Astrocyte of the cerebellum (primary cell): ENCODE data around the gene BOD1.

Experiments used
- DNase-seq: peaks from one replicate; pipeline ENCODE4 v3.0.0-alpha.2; 2011; ENCODE audit warnings: low read depth
- H3K4me3 ChIP-seq: 2 replicates; pipeline ENCODE4 v1.5.1; 2011; ENCODE audit warnings: mild to moderate bottlenecking, low read depth, low read length, moderate library complexity
- in situ Hi-C: cut with HindIII; loops from 2 replicates; pipeline ENCODE4 v1.10.0; 2017; ENCODE audit warnings: low sequenced_read_pairs
- TF ChIP-seq, protein P1 (sequence below): IDR thresholded peaks from 2 replicates; pipeline ENCODE4 v1.5.1; 2012; ENCODE audit warnings: low read length, low read depth, moderate library complexity, mild to moderate bottlenecking; ENCODE audit errors: missing control alignments

The BOD1 gene

DNA sequence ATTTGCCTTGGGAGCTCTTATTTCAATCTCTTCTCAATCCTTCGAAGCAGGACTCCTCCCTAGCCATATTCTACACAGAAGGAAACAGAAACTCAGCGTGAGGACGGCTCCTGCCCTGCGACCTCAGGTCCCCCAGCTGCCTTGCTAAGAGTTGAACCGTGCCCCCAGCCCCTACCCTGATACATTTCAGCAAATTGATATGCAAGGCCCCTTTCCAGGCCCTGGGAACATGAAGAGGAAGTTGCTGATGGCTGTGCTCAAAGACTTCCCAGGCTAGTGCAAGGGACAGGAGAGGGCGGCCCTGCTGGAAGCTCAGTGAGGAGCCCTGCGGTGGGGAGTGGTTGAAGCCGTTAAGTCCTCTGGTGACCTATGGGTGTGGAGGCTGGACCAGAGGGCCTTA lies 41.5 kb downstream of the BOD1 start:
- no peak overlapping the region for H3K4me3 ChIP-seq
- TF ChIP-seq, protein P1, sequence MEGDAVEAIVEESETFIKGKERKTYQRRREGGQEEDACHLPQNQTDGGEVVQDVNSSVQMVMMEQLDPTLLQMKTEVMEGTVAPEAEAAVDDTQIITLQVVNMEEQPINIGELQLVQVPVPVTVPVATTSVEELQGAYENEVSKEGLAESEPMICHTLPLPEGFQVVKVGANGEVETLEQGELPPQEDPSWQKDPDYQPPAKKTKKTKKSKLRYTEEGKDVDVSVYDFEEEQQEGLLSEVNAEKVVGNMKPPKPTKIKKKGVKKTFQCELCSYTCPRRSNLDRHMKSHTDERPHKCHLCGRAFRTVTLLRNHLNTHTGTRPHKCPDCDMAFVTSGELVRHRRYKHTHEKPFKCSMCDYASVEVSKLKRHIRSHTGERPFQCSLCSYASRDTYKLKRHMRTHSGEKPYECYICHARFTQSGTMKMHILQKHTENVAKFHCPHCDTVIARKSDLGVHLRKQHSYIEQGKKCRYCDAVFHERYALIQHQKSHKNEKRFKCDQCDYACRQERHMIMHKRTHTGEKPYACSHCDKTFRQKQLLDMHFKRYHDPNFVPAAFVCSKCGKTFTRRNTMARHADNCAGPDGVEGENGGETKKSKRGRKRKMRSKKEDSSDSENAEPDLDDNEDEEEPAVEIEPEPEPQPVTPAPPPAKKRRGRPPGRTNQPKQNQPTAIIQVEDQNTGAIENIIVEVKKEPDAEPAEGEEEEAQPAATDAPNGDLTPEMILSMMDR: no peak
- in situ Hi-C loops: no loop called here
- no peak for DNase-seq

DNA sequence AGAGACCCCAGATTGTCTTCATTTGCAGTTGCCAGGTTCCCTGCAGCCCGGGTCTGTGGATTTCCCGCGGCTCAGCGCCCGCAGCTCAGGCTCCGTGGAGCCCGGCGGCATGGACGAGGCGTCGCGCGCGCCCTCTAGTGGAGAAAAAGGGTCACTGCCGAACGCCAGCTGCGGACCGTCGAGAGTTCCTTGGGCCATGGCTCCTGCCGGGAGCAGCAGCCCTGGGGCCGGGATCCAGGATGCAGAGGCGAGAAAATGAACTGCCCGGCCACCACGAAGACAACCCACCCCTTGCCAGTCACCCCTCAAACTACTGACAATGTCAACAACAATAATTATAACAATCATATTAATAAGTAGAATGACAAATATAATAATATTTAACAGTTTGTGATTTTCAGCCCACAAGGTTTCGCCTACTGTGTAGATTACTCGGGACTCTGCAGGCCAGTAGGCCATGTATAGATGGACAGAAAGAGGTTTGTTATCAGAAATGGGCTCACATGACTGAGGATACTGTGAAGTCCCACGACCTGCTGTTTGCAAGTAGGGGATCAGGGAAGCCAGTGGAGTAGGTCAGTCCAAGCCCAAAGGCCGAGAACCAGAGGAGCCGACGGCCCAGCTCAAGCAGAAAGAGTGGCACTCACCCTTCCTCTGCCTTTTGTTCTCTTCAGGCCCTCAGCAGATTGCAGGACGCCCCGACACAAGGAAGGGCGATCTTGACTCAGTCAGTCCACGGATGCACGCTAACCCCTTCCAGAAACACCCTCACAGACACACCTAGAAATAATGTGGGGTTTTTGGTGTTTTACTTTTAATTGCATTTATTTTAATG lies 43.1 kb downstream of the BOD1 start:
- TF ChIP-seq, protein P1: peak; percentile 94
- DNase-seq: peak; percentile 22
- in situ Hi-C loops: no loop called here
- no peak overlapping the region for H3K4me3 ChIP-seq

DNA sequence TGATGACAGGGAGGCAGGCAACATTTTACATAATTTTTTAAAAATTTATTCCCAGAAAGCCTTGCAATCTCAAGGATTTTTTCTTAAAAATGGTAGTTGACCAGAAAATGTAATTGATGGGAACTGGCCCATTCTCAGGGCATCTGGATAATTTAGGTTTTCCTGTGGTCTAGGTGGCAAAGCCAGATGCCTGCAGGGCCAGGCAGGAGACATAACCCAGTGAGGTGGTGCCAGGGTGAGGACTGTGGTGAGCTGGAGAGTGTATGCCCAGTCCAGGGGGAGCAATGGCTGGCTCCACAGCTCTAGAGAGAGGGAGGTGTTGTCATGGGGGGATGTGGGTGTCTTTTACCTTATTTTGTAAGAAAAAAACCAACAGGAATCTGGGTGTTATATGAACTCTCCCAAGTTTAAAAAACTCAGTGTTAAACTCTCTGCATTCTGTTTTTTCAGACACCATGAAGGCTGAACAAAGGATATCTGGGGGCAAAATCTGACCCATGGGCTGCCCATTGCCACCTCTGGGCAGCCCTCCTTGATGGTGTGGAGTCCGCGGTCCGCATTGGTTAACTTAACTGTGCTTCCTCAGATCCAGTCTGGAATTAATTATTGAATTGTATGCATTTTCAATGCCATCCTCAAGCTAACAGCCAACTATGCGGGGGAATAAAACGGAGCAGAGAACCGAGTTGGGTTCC lies 43.9 kb downstream of the BOD1 start:
- TF ChIP-seq, protein P1: no peak
- DNase-seq: no peak
- in situ Hi-C loops: no loop called here
- no peak overlapping the region for H3K4me3 ChIP-seq

DNA sequence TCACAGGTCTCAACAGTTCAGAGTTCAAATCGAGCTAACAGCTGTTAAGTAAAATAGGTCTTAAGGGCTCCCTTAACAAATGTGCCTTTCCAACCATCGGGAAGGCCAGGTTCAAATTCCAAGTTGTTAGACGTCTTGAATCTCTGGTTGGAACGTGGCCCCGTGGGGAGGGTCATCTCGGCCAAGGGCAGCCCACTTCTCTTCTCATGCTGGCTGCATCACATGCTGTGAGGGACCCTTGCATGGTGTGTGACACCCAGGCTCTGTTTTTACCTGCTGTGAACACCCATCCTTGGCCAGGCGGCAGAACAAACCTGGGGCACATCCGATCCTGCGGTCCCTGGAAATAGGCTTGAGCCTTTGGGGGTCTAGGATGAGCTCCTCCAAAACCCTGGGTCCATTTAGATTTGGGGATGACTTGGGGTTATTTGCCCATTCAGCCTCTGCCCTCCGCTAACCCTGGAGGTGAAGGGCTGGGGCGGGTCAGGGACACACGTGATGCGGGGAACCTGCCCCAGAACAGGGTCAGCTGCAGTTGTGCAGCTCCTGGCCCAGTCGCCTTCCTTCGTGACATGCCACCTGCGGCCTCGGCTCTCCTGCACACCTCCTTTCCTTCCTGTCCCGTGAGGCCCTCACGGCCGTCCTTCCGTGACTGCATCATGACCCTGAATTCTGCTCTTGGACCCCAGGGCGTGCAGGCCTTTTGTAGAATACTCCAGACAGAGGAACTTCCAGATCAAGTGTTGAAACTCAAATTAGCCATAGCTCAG lies 45.9 kb downstream of the BOD1 start:
- in situ Hi-C loops: no loop called here
- TF ChIP-seq, protein P1: no peak
- no peak overlapping the region for H3K4me3 ChIP-seq
- no peak for DNase-seq

DNA sequence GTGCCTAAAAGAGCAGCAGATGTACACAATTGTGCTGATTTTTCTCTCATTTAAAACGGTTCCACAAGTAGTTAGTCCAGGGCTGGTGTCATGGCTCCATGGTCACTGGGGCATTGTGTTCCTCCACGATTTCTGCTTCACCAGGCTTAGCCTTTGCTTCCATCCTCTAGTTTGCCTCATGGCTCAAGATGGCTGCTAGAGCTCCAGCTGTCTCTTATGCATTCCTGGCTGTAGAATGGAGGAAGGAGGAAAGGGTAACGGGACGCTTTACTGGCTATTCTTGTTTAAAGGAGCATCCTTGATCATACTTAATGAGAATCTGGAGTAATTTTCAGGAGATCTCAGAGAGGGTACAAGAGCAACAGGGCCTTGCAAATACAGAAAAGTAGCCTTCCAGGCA lies 47.7 kb downstream of the BOD1 start:
- in situ Hi-C loops: no loop called here
- DNase-seq: no peak
- TF ChIP-seq, protein P1: no peak
- H3K4me3 ChIP-seq: no peak overlapping the region

DNA sequence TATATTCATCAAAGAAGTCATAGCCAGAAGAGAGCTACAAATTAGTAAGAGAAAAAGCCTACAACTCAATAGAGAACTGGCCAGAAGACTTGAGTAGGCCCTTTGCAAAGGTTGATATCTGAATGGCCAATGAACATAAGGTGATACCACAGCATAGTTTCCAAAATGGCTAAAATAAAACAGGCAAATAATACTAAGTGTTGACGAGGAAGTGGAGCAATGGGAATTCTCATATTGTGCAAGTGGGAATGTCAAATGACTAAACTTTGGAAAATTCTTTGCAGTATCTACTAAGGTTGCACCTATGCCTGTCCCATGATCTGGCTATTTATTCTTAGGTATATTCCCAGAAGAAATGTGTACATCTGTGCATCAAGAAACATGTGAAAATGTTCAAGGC lies 48.3 kb downstream of the BOD1 start:
- in situ Hi-C loops: no loop called here
- TF ChIP-seq, protein P1: no peak
- no peak overlapping the region for H3K4me3 ChIP-seq
- no peak for DNase-seq
